ENCODE results near the gene ANKRD63. TPM values are rescaled to one million over a fixed set of nuclear protein-coding genes. Genes with fewer than 3 reads are reported as not detected.

The ANKRD63 gene
- polyA plus RNA-seq, 1 experiment: not detected

- Histone ChIP-seq H3K4me3 (ENCODE audit: low read depth, low read length) (peak overlapping the region; percentile 34), H3K27me3 (ENCODE audit: control insufficient read depth, insufficient read depth, low read length) (peaks cover 45% of the 10 kb centered on the region), H3K36me3 (ENCODE audit: control insufficient read depth, insufficient read depth, low read length) (no peaks in the 10 kb centered on the region)
- ChIA-PET POLR2A (no interaction called here), CTCF (interaction anchor here (1.1 to 2.9 kb wide), 3 partner anchors 10 to 20 kb away, joined by 3 to 17 read pairs (median 8); no protein-coding TSS in a partner anchor)
- DNase-seq (ENCODE audit: low read depth): no peak
- TF ChIP-seq CTCF (IDR thresholded peaks at IDR 0.05; ENCODE audit: insufficient read depth, low read depth, low read length): no peak
Measured at GRCh38 chr15:40253167-40253790, 29.6 kb downstream of the ANKRD63 start.

GRCh38 chr15:40252438-40253166, 30.3 kb downstream of the ANKRD63 start:
- ChIA-PET POLR2A (no interaction called here), CTCF (interaction anchor here (1.1 kb wide), 1 partner anchor 17 kb away, joined by 3 read pairs; no protein-coding TSS in a partner anchor)
- H3K4me3 ChIP-seq (ENCODE audit: low read depth, low read length): peak overlapping the region; percentile 34
- no peak for TF ChIP-seq CTCF (IDR thresholded peaks at IDR 0.05; ENCODE audit: insufficient read depth, low read depth, low read length)
- H3K36me3 ChIP-seq (ENCODE audit: control insufficient read depth, insufficient read depth, low read length): no peaks in the 10 kb centered on the region
- no peak for DNase-seq (ENCODE audit: low read depth)
- peaks cover 52% of the 10 kb centered on the region for H3K27me3 ChIP-seq (ENCODE audit: control insufficient read depth, insufficient read depth, low read length)

GRCh38 chr15:40252141-40252437, 30.8 kb downstream of the ANKRD63 start:
- H3K27me3 ChIP-seq (ENCODE audit: control insufficient read depth, insufficient read depth, low read length): peaks cover 57% of the 10 kb centered on the region
- no peak for TF ChIP-seq CTCF (IDR thresholded peaks at IDR 0.05; ENCODE audit: insufficient read depth, low read depth, low read length)
- no peak for DNase-seq (ENCODE audit: low read depth)
- POLR2A ChIA-PET: no interaction called here
- CTCF ChIA-PET: no interaction called here
- H3K4me3 ChIP-seq (ENCODE audit: low read depth, low read length): no peak overlapping the region
- no peaks in the 10 kb centered on the region for H3K36me3 ChIP-seq (ENCODE audit: control insufficient read depth, insufficient read depth, low read length)

GRCh38 chr15:40251486-40252140, 31.3 kb downstream of the ANKRD63 start:
- ChIA-PET POLR2A (no interaction called here), CTCF (interaction anchor here (3.4 kb wide), 1 partner anchor 23 kb away, joined by 19 read pairs; no protein-coding TSS in a partner anchor)
- H3K36me3 ChIP-seq (ENCODE audit: control insufficient read depth, insufficient read depth, low read length): no peaks in the 10 kb centered on the region
- no peak for TF ChIP-seq CTCF (IDR thresholded peaks at IDR 0.05; ENCODE audit: insufficient read depth, low read depth, low read length)
- no peak for DNase-seq (ENCODE audit: low read depth)
- H3K27me3 ChIP-seq (ENCODE audit: control insufficient read depth, insufficient read depth, low read length): peaks cover 59% of the 10 kb centered on the region
- no peak overlapping the region for H3K4me3 ChIP-seq (ENCODE audit: low read depth, low read length)

- no peak for TF ChIP-seq CTCF (IDR thresholded peaks at IDR 0.05; ENCODE audit: insufficient read depth, low read depth, low read length)
- peaks cover 64% of the 10 kb centered on the region for H3K27me3 ChIP-seq (ENCODE audit: control insufficient read depth, insufficient read depth, low read length)
- CTCF ChIA-PET: interaction anchor here (1.3 to 3.4 kb wide), 2 partner anchors 10 to 23 kb away, joined by 3 to 19 read pairs; no protein-coding TSS in a partner anchor
Measured at GRCh38 chr15:40250771-40251483, 31.9 kb downstream of the ANKRD63 start.

More at GRCh38 chr15:40250771-40251483, 31.9 kb downstream of the ANKRD63 start:
- no peak for DNase-seq (ENCODE audit: low read depth)
- no peaks in the 10 kb centered on the region for H3K36me3 ChIP-seq (ENCODE audit: control insufficient read depth, insufficient read depth, low read length)
- POLR2A ChIA-PET: no interaction called here
- H3K4me3 ChIP-seq (ENCODE audit: low read depth, low read length): no peak overlapping the region
